ENCODE results near the gene PPP2R5D. TPM values are rescaled to one million over a fixed set of nuclear protein-coding genes. Genes with fewer than 3 reads are reported as not detected.

PPP2R5D gene
- total and polyA plus RNA-seq, 4 donors = 19.0 to 26.8 (median 21.9) TPM

DNA sequence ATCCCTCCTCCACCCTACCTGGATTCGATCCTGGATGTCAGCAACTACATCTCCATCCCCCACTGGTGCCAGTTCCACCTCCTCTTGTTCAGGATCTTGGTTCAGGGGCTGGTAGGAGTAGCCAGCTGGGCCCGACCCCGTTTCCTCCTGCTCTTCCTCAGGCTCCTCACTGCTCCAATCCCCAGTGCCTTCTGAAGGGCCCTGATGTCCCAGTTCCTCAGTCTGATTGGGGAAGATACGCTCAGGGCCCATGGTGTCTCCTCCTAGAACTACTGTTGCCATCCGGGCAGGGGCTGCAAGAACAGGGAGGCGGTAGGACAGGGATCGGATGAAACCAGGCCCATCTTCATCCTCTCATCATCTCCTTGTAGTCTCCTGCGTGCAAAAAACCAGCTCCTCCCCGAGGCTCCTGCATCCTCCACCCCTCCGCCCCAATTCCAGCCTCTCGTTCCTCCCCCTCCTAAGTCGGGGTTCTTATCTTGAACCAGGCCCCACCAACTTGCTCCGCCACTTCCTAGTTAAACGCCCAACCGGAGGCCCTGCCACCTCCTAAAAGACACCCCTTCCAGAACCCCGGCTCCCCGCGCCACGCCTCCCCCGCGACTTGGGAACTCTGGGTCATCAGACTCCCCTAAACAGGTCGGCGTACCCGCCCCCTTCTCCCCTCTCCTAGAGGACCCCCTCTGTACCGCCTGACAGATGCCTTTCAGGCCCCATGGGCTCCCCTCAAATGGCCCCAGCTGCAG lies 28.9 kb downstream of the PPP2R5D start:
- ATAC-seq (ENCODE audit: insufficient read depth, low FRiP score) = no peak
- peak overlapping the region; percentile 67 to 70 for H3K9ac ChIP-seq (ENCODE audit: insufficient read depth in 1 of 2, low read length in 2 of 2)
- no peaks in the 10 kb centered on the region for H3K9me3 ChIP-seq (ENCODE audit: control insufficient read depth in 4 of 4, insufficient read depth in 3 of 4, low read length in 3 of 4)
- H3K36me3 ChIP-seq (ENCODE audit: control insufficient read depth in 4 of 4, insufficient read depth in 4 of 4, low read length in 4 of 4) = peaks cover 12 to 35% (median 29%) of the 10 kb centered on the region in 4 donors
- H3K27me3 ChIP-seq (ENCODE audit: control insufficient read depth in 3 of 3, insufficient read depth in 3 of 3, low read length in 2 of 3) = no peaks in the 10 kb centered on the region
- H3K4me3 ChIP-seq = peak overlapping the region; percentile 58
- peak overlapping the region; percentile 59 to 76 for H3K27ac ChIP-seq (ENCODE audit: low read depth in 1 of 2, low read length in 1 of 2)
- 2 to 3% methylated on average over 24 to 25 of the region's 25 CpGs for WGBS, 2 donors
- peak in 1 of 3 donors; percentile 37 for DNase-seq
- peaks cover 7 to 30% (median 15%) of the 10 kb centered on the region in 5 donors for H3K4me1 ChIP-seq (ENCODE audit: control insufficient read depth in 5 of 5, insufficient read depth in 5 of 5, low read length in 5 of 5)
- TF ChIP-seq, protein P1, sequence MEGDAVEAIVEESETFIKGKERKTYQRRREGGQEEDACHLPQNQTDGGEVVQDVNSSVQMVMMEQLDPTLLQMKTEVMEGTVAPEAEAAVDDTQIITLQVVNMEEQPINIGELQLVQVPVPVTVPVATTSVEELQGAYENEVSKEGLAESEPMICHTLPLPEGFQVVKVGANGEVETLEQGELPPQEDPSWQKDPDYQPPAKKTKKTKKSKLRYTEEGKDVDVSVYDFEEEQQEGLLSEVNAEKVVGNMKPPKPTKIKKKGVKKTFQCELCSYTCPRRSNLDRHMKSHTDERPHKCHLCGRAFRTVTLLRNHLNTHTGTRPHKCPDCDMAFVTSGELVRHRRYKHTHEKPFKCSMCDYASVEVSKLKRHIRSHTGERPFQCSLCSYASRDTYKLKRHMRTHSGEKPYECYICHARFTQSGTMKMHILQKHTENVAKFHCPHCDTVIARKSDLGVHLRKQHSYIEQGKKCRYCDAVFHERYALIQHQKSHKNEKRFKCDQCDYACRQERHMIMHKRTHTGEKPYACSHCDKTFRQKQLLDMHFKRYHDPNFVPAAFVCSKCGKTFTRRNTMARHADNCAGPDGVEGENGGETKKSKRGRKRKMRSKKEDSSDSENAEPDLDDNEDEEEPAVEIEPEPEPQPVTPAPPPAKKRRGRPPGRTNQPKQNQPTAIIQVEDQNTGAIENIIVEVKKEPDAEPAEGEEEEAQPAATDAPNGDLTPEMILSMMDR (IDR thresholded peaks at IDR 0.05; ENCODE audit: control extremely low read depth, extremely low read depth) = no peak

DNA sequence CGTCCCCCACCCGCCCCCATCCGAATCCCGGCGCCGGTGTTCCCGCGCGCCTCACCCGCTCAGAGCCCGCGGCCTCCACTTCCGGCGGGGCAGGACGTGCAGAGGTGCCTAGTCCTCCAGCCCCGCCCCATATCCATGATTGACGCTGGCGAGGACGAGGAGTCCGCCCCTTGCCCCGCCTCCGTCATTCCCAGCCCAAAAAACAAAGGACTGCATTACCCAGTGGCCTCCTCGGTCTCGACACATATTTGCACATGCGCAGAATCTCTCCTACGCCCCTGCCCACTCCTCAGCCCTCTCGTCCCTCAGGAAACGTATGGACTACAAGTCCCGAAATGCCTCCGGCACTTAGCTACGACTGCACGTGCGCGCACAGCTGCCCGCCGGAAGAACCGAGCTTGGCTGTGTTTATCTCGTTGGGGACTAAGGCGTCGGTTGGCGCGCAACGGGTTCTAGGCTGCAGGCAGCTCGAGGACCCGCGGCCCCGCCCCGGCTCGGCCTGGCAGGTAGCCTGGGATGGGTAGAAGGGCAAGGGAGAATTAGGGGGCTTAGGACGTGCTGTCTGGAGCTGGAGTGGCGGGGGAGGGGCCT lies 29.6 kb downstream of the PPP2R5D start, which contains the start of the genes KLHDC3 and MEA1:
KLHDC3 (plus strand) TSS at position 407 of the 591 bp plus-strand sequence. CDS start 2,944 bp downstream, outside the sequence.
MEA1 (minus strand) TSS at position 104 of the 591 bp plus-strand sequence. CDS start 133 bp downstream, outside the sequence.
- H3K4me1 ChIP-seq (ENCODE audit: control insufficient read depth in 5 of 5, insufficient read depth in 5 of 5, low read length in 5 of 5) = peaks cover 7 to 30% (median 15%) of the 10 kb centered on the region in 5 donors
- H3K27ac ChIP-seq (ENCODE audit: low read depth in 1 of 2, low read length in 1 of 2) = peak within 1 kb of the TSS; percentile 63 to 84
- ATAC-seq (ENCODE audit: insufficient read depth, low FRiP score) (peak; percentile 98), DNase-seq (peak; percentile 100)
- H3K27me3 ChIP-seq (ENCODE audit: control insufficient read depth in 3 of 3, insufficient read depth in 3 of 3, low read length in 2 of 3) = no peaks in the 10 kb centered on the region
- WGBS, 2 donors = 0% methylated on average over 51 of the region's 51 CpGs
- H3K9me3 ChIP-seq (ENCODE audit: control insufficient read depth in 4 of 4, insufficient read depth in 3 of 4, low read length in 3 of 4) = no peaks in the 10 kb centered on the region
- TF ChIP-seq, protein P1 (IDR thresholded peaks at IDR 0.05; ENCODE audit: control extremely low read depth, extremely low read depth) = no peak
- H3K9ac ChIP-seq (ENCODE audit: insufficient read depth in 1 of 2, low read length in 2 of 2) = peak within 1 kb of the TSS; percentile 67 to 70
- H3K4me3 ChIP-seq = peak within 1 kb of the TSS; percentile 71
- peaks cover 15 to 35% (median 29%) of the 10 kb centered on the region in 4 donors for H3K36me3 ChIP-seq (ENCODE audit: control insufficient read depth in 4 of 4, insufficient read depth in 4 of 4, low read length in 4 of 4)

DNA sequence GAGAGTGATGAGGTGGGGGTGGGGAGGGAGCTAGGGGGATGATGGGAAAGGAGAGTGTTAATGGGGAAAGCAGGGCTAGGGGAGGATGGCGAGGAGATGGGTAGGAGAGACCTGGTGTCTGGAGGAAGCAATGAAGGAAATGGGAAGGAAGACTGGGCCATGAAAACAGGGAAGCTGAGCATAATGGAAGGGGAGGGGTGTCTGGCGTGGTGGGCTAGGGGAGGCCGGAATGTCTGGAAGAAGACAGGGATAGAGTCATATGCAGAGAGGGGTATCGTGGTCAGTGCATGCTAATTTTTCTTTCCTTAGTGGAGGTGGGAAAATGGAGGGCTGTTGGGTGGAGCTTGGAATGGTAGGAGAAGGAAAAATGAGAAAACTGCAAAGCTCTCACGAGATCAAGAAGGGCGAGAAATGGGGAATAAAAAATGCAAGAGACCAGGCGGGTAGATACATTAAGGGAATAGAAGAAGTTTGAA lies 30.1 kb downstream of the PPP2R5D start:
- peak; percentile 3 for ATAC-seq (ENCODE audit: insufficient read depth, low FRiP score)
- Histone ChIP-seq H3K4me1 (ENCODE audit: control insufficient read depth in 5 of 5, insufficient read depth in 5 of 5, low read length in 5 of 5) (peaks cover 7 to 30% (median 15%) of the 10 kb centered on the region in 5 donors), H3K27ac (ENCODE audit: low read depth in 1 of 2, low read length in 1 of 2) (peak overlapping the region; percentile 63 to 84), H3K4me3 (peak overlapping the region; percentile 71), H3K27me3 (ENCODE audit: control insufficient read depth in 3 of 3, insufficient read depth in 3 of 3, low read length in 2 of 3) (no peaks in the 10 kb centered on the region), H3K9ac (ENCODE audit: insufficient read depth in 1 of 2, low read length in 2 of 2) (peak overlapping the region; percentile 54 to 67), H3K9me3 (ENCODE audit: control insufficient read depth in 4 of 4, insufficient read depth in 3 of 4, low read length in 3 of 4) (no peaks in the 10 kb centered on the region), H3K36me3 (ENCODE audit: control insufficient read depth in 4 of 4, insufficient read depth in 4 of 4, low read length in 4 of 4) (peaks cover 17 to 35% (median 29%) of the 10 kb centered on the region in 4 donors)
- TF ChIP-seq, protein P1 (IDR thresholded peaks at IDR 0.05; ENCODE audit: control extremely low read depth, extremely low read depth) = no peak
- peak in 2 of 3 donors; percentile 41 to 51 for DNase-seq
- 1% methylated on average over 7 of the region's 7 CpGs for WGBS, 2 donors

All from lung (tissue), 12 donors.